PC-9 (cell line): Measurements from ENCODE around the gene ZCCHC2. TPM values are rescaled to one million over a fixed set of nuclear protein-coding genes. Genes with fewer than 3 reads are reported as not detected.

ENCODE experiments used
- BruUV-seq: library from RNA; stranded (reverse); fragments of 400-500 nt; replicated peaks from 2 replicates; lab custom pipeline; 2021; lab: Mats Ljungman, UMichigan
- CTCF ChIA-PET: fragments of 300-600 bp; sonication (Branson Sonifier 250); formaldehyde crosslinking; loops from one replicate; lab custom pipeline; 2022; ENCODE audit warnings: antibody characterized with exemption; lab: Charles Lee
- POLR2A ChIA-PET: fragments of 300-600 bp; sonication (Branson Sonifier 250); formaldehyde crosslinking; loops from one replicate; lab custom pipeline; 2022; ENCODE audit warnings: antibody characterized with exemption; ENCODE audit not compliant: unreplicated experiment; lab: Charles Lee
- DNase-seq, 2 experiments: peaks; one replicate each; pipeline versions ENCODE4 v3.0.0 to v3.0.0-alpha.2; 2015 to 2022; ENCODE audit warnings: mixed read lengths in 1 of 2
- H2AFZ ChIP-seq: fragments of 200-600 bp; sonication (generic); 2 replicates; pipeline ENCODE4 v1.8.1; 2017; ENCODE audit warnings: antibody characterized with exemption
- H3F3A ChIP-seq: fragments of 200-600 bp; sonication (generic); 2 replicates; pipeline ENCODE4 v1.8.1; 2017; ENCODE audit warnings: antibody characterized with exemption, mild to moderate bottlenecking, low read depth; ENCODE audit not compliant: insufficient read depth
- H3K27ac ChIP-seq: fragments of 200-600 bp; sonication (generic); 2 replicates; pipeline ENCODE4 v1.6.1; 2016; ENCODE audit warnings: mixed run types
- H3K27me3 ChIP-seq: fragments of 200-600 bp; sonication (generic); 2 replicates; pipeline ENCODE4 v1.6.1; 2016; ENCODE audit warnings: low read depth, mixed run types; ENCODE audit not compliant: insufficient read depth
- H3K36me3 ChIP-seq: fragments of 200-600 bp; sonication (generic); 2 replicates; pipeline ENCODE4 v1.6.1; 2016; ENCODE audit warnings: low read depth, mixed run types
- H3K4me1 ChIP-seq: fragments of 200-600 bp; sonication (generic); replicated peaks from 2 replicates; pipeline ENCODE4 v1.6.1; 2016; ENCODE audit warnings: mixed run types; ENCODE audit not compliant: insufficient read depth
- H3K4me2 ChIP-seq: fragments of 200-600 bp; sonication (generic); 2 replicates; pipeline ENCODE4 v1.6.1; 2017; ENCODE audit warnings: mixed run types
- H3K4me3 ChIP-seq: fragments of 200-600 bp; sonication (generic); 2 replicates; pipeline ENCODE4 v1.6.1; 2016; ENCODE audit warnings: mixed run types
- H3K79me2 ChIP-seq: fragments of 200-600 bp; sonication (generic); 2 replicates; pipeline ENCODE4 v1.6.1; 2017; ENCODE audit warnings: low read depth, mixed run types
- H3K9me2 ChIP-seq: fragments of 200-600 bp; sonication (generic); 2 replicates; pipeline ENCODE4 v1.8.1; 2017; ENCODE audit warnings: mild to moderate bottlenecking; ENCODE audit not compliant: insufficient read depth
- H3K9me3 ChIP-seq: fragments of 200-600 bp; sonication (generic); 2 replicates; pipeline ENCODE4 v1.8.1; 2016; ENCODE audit warnings: low read depth; ENCODE audit not compliant: insufficient read depth
- H4K20me1 ChIP-seq: fragments of 200-600 bp; sonication (generic); 2 replicates; pipeline ENCODE4 v1.8.1; 2017; ENCODE audit not compliant: insufficient read depth
- EZH2 ChIP-seq: fragments of 200-600 bp; sonication (generic); IDR thresholded peaks from 2 replicates; pipeline ENCODE4 v1.8.0; 2017; ENCODE audit warnings: antibody characterized with exemption, low read depth
- intact Hi-C: fragments of 100-400 bp; cut with micrococcal nuclease; formaldehyde crosslinking; loops from one replicate; pipeline ENCODE4 v1.10.0; 2022; ENCODE audit not compliant: unreplicated experiment
- total RNA-seq: library from RNA; stranded (reverse); gene quantifications from 2 replicates; pipeline ENCODE4 v1.2.3, GENCODE V29; 2021
- TF ChIP-seq, protein P1 (sequence below): fragments of 200-600 bp; sonication (generic); conservative IDR thresholded peaks from 2 replicates; pipeline ENCODE4 v1.6.1; 2017; ENCODE audit warnings: mixed run types, antibody characterized with exemption, mild to moderate bottlenecking, moderate library complexity

ZCCHC2 gene
- total RNA-seq, 1 experiment from 2014 or later, result 18.1 TPM

DNA sequence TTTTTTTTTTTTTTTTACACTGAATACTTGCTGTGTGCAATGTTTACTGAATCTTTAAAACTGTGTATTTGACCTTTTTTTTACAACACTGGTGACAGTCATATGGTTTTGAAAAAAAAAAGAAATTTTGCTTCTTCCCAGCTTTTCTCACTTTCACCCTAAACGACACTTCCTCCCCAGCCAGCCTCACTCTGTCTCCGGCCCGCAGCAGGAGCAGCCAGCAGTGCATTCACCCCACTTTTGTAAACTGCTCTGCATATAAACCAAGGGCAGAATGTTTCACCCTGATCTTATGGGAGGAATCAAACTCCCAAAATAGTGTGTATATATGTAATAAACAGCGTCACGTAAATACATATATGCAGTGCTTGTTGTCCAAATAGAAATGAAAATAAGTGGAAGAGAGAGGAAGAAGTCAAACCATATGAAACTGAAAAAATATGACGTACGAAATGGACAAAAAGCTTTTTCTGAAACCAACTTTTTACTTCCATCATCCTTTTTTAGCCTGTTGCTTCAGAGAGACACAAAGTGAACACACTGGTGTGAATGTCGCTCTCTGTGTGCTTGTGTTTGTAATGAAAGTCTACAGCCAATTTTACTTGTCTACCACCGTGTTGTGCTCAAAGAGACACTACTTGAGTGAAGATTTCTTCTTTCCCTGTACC is 54.2 kb downstream of the ZCCHC2 start:
- H3F3A ChIP-seq, result no peaks in the 10 kb centered on the region
- no peak for TF ChIP-seq EZH2
- TF ChIP-seq, protein P1, sequence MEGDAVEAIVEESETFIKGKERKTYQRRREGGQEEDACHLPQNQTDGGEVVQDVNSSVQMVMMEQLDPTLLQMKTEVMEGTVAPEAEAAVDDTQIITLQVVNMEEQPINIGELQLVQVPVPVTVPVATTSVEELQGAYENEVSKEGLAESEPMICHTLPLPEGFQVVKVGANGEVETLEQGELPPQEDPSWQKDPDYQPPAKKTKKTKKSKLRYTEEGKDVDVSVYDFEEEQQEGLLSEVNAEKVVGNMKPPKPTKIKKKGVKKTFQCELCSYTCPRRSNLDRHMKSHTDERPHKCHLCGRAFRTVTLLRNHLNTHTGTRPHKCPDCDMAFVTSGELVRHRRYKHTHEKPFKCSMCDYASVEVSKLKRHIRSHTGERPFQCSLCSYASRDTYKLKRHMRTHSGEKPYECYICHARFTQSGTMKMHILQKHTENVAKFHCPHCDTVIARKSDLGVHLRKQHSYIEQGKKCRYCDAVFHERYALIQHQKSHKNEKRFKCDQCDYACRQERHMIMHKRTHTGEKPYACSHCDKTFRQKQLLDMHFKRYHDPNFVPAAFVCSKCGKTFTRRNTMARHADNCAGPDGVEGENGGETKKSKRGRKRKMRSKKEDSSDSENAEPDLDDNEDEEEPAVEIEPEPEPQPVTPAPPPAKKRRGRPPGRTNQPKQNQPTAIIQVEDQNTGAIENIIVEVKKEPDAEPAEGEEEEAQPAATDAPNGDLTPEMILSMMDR, result no peak
- no peaks in the 10 kb centered on the region for H3K4me1 ChIP-seq
- CTCF ChIA-PET, result interaction anchor here (0.7 kb wide), 1 partner anchor 269 kb away, joined by 6 read pairs; no protein-coding TSS in a partner anchor
- H3K36me3 ChIP-seq, result peaks cover 9% of the 10 kb centered on the region; the same call in 1 of the 2 replicates
- POLR2A ChIA-PET, result no interaction called here
- BruUV-seq, result no TSS peak
- H3K27ac ChIP-seq, result no peak overlapping the region
- intact Hi-C loops, result no loop called here
- no peak overlapping the region for H2AFZ ChIP-seq
- no peaks in the 10 kb centered on the region for H3K79me2 ChIP-seq
- H3K4me3 ChIP-seq, result no peak overlapping the region
- no peak overlapping the region for H3K4me2 ChIP-seq
- H3K27me3 ChIP-seq, result no peaks in the 10 kb centered on the region
- no peaks in the 10 kb centered on the region for H4K20me1 ChIP-seq
- no peaks in the 10 kb centered on the region for H3K9me3 ChIP-seq
- no peaks in the 10 kb centered on the region for H3K9me2 ChIP-seq
- DNase-seq, result no peak

DNA sequence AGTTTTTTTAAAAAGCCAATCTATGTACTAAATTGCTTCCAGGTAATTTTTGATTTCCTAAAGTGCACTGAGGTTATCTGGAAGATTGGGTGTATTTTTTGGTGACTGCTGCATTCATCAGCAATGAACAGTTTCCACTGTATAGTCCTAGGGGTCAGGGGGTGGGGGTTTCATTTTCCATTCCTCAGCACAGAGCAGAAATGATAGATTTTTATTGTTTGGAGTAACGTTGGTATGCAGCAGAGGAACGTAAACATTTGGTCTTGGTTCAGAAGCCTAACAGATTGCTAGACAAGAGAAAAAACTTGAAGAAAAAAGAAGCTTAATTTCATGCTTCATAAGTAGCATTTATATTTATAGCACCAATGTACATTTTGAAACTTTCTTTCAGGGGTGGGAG is 54.9 kb downstream of the ZCCHC2 start:
- POLR2A ChIA-PET, result no interaction called here
- CTCF ChIA-PET, result interaction anchor here (0.6 kb wide), 1 partner anchor 438 kb away, joined by 5 read pairs; no protein-coding TSS in a partner anchor
- Histone ChIP-seq H4K20me1 (no peaks in the 10 kb centered on the region), H3K4me1 (no peaks in the 10 kb centered on the region), H3F3A (no peaks in the 10 kb centered on the region), H3K27me3 (no peaks in the 10 kb centered on the region), H3K4me2 (no peak overlapping the region), H3K9me3 (no peaks in the 10 kb centered on the region), H3K27ac (no peak overlapping the region), H3K79me2 (no peaks in the 10 kb centered on the region), H2AFZ (no peak overlapping the region), H3K9me2 (no peaks in the 10 kb centered on the region), H3K4me3 (no peak overlapping the region), H3K36me3 (peaks cover 9% of the 10 kb centered on the region; the same call in 1 of the 2 replicates)
- intact Hi-C loops, result no loop called here
- no peak for TF ChIP-seq EZH2
- TF ChIP-seq, protein P1, result no peak
- no peak for DNase-seq
- no TSS peak for BruUV-seq

DNA sequence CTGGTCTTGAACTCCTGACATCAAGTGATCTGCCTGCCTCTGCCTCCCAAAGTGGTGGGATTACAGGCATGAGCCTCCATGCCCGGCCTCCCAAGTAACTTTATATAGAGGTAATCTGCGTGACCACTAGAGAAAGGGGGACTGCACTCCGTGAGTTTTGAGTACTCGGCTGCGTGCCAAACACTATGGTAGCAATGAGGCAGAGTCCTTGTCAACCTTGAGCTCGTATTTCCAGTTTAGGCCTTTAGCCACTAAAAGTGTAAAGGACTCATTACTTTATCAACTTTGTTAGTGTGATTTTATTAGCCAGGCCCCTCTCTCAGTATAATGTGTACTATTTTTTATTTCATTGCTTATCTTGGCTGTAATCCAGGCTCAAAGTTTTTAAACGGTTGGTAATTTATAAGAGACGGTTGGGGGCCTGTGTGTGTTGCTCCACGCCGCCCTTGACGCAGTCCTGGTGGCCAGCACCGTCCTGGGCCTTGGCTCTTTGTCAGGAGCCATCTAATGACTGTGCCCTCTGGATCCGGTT is 56.2 kb downstream of the ZCCHC2 start:
- H3K9me3 ChIP-seq, result no peaks in the 10 kb centered on the region
- no peak overlapping the region for H3K4me2 ChIP-seq
- H3K4me1 ChIP-seq, result no peaks in the 10 kb centered on the region
- no peak for TF ChIP-seq EZH2
- H3K27ac ChIP-seq, result no peak overlapping the region
- H3K4me3 ChIP-seq, result no peak overlapping the region
- CTCF ChIA-PET, result no interaction called here
- no TSS peak for BruUV-seq
- peaks cover 9% of the 10 kb centered on the region; the same call in 1 of the 2 replicates for H3K36me3 ChIP-seq
- no peaks in the 10 kb centered on the region for H4K20me1 ChIP-seq
- no peaks in the 10 kb centered on the region for H3K27me3 ChIP-seq
- H3K9me2 ChIP-seq, result no peaks in the 10 kb centered on the region
- intact Hi-C loops, result no loop called here
- POLR2A ChIA-PET, result no interaction called here
- no peak overlapping the region for H2AFZ ChIP-seq
- H3K79me2 ChIP-seq, result no peaks in the 10 kb centered on the region
- DNase-seq, result no peak
- H3F3A ChIP-seq, result no peaks in the 10 kb centered on the region
